HEK293T (cell line): ENCODE measurements around the gene CCL11.
A peak's percentile ranks its signal among the peaks of the same experiment; 100 is the strongest.
"Not testable (repeated sequence)": the region's sequence is repeated elsewhere in the genome, so short reads cannot be mapped to it uniquely, and the experiment has no call there.

Source experiments
- CTCF ChIA-PET: fragments of 350-600 bp; formaldehyde crosslinking; extraction: SDS; loops from one replicate; lab custom pipeline; 2021; ENCODE audit warnings: antibody characterized with exemption, inconsistent platforms; lab: Yijun Ruan, JAX
- POLR2A ChIA-PET: fragments of 350-600 bp; formaldehyde crosslinking; extraction: SDS; loops from one replicate; lab custom pipeline; 2020; ENCODE audit warnings: antibody characterized with exemption, inconsistent platforms; lab: Yijun Ruan, JAX
- DNase-seq: peaks from one replicate; pipeline ENCODE4 v3.0.0; 2012; ENCODE audit warnings: mixed read lengths; ENCODE audit errors: extremely low spot score
- ARNT ChIP-seq: fragments of 450-650 bp; IDR thresholded peaks from 2 replicates; pipeline ENCODE4 v1.6.1; 2017; ENCODE audit warnings: mild to moderate bottlenecking
- BHLHE40 ChIP-seq: fragments of 450-650 bp; IDR thresholded peaks from 2 replicates; pipeline ENCODE4 v1.6.1; 2016; ENCODE audit warnings: mild to moderate bottlenecking, moderate library complexity, borderline replicate concordance
- CTBP1 ChIP-seq: fragments of 450-650 bp; IDR thresholded peaks from 2 replicates; pipeline ENCODE4 v1.6.1; 2016; ENCODE audit warnings: borderline replicate concordance
- ELF4 ChIP-seq: fragments of 450-650 bp; IDR thresholded peaks from 2 replicates; pipeline ENCODE4 v1.6.1; 2017; ENCODE audit warnings: antibody characterized with exemption
- FOXA1 ChIP-seq: fragments of 450-650 bp; IDR thresholded peaks from 2 replicates; pipeline ENCODE4 v1.6.1; 2016; ENCODE audit warnings: mild to moderate bottlenecking
- FOXK2 ChIP-seq: fragments of 450-650 bp; IDR thresholded peaks from 2 replicates; pipeline ENCODE4 v1.6.1; 2016; ENCODE audit warnings: mild to moderate bottlenecking
- FOXM1 ChIP-seq: fragments of 450-650 bp; IDR thresholded peaks from 2 replicates; pipeline ENCODE4 v1.6.1; 2017; ENCODE audit warnings: mild to moderate bottlenecking, borderline replicate concordance
- HDGF ChIP-seq: fragments of 450-650 bp; IDR thresholded peaks from 2 replicates; pipeline ENCODE4 v1.6.1; 2017; ENCODE audit warnings: antibody characterized with exemption, borderline replicate concordance
- L3MBTL2 ChIP-seq: fragments of 450-650 bp; conservative IDR thresholded peaks from 2 replicates; pipeline ENCODE4 v1.6.1; 2016; ENCODE audit warnings: mild to moderate bottlenecking
- LEF1 ChIP-seq: fragments of 450-650 bp; IDR thresholded peaks from 2 replicates; pipeline ENCODE4 v1.6.1; 2017; ENCODE audit warnings: mild to moderate bottlenecking, borderline replicate concordance
- NFRKB ChIP-seq: fragments of 450-650 bp; IDR thresholded peaks from 2 replicates; pipeline ENCODE4 v1.6.1; 2016; ENCODE audit warnings: mild to moderate bottlenecking, moderate library complexity
- SP1 ChIP-seq: fragments of 450-650 bp; IDR thresholded peaks from 2 replicates; pipeline ENCODE4 v1.6.1; 2017
- SUZ12 ChIP-seq: fragments of 450-650 bp; IDR thresholded peaks from 2 replicates; pipeline ENCODE4 v1.6.1; 2016; ENCODE audit warnings: mild to moderate bottlenecking
- TARDBP ChIP-seq: fragments of 450-650 bp; IDR thresholded peaks from 2 replicates; pipeline ENCODE4 v1.6.1; 2016
- ZNF384 ChIP-seq: fragments of 450-650 bp; IDR thresholded peaks from 2 replicates; pipeline ENCODE4 v1.6.1; 2016
- TF ChIP-seq, protein P1 (sequence below): fragments of 450-650 bp; IDR thresholded peaks from 2 replicates; pipeline ENCODE4 v1.6.1; 2016

Gene CCL11

DNA sequence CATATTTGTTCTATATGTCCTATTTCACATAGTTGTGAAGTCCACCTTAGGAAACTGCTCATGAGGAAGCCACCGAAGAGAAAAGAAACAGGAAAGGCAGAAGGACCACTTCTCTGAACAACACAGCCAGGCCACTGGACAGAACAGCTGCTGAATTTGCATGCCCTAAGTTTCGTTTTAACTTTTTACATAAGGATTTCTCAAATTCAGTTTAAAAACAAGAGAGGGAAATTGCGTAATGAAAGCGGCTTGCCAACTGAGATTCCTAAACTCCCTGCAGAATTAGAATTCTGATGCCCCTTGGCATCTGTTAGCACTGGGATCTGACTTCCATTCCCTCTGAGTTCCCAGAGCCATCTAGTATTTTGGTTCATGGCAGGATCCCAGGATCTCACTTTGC, 28.7 kb downstream of the CCL11 start:
- ChIA-PET CTCF (no interaction called here), POLR2A (no interaction called here)
- no peak for TF ChIP-seq FOXK2
- TF ChIP-seq FOXM1 = no peak
- TF ChIP-seq SP1 = no peak
- TF ChIP-seq L3MBTL2 = no peak
- TF ChIP-seq SUZ12 = no peak
- TF ChIP-seq HDGF = no peak
- TF ChIP-seq FOXA1 = no peak
- TF ChIP-seq TARDBP = no peak
- TF ChIP-seq, protein P1, sequence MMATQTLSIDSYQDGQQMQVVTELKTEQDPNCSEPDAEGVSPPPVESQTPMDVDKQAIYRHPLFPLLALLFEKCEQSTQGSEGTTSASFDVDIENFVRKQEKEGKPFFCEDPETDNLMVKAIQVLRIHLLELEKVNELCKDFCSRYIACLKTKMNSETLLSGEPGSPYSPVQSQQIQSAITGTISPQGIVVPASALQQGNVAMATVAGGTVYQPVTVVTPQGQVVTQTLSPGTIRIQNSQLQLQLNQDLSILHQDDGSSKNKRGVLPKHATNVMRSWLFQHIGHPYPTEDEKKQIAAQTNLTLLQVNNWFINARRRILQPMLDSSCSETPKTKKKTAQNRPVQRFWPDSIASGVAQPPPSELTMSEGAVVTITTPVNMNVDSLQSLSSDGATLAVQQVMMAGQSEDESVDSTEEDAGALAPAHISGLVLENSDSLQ = no peak
- TF ChIP-seq ZNF384 = no peak
- TF ChIP-seq LEF1 = no peak
- no peak for TF ChIP-seq ARNT
- TF ChIP-seq ELF4 = no peak
- TF ChIP-seq BHLHE40 = no peak
- TF ChIP-seq CTBP1 = no peak
- no peak for TF ChIP-seq NFRKB
- no peak for DNase-seq

DNA sequence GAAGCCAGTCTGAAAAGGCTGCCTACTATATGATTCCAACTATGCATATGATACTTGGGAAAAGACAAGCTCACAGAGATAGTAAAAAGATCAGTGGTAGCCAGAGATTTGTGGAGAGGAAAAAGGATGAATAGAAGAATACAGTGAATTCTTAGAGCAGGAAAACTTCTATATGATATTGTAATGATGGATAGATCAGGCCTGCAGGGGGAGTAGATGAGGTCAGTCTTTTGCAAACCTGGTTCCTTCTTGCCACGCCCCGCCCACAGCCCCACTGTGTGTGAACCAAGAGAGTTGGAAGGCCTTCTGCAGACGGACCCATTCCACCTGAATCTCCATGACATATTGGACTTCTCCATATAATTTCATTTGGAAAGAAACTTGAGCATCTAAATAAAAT, 32.9 kb downstream of the CCL11 start:
- CTCF ChIA-PET = interaction anchor here (1.2 kb wide), 1 partner anchor 13 kb away, joined by 3 read pairs; no protein-coding TSS in a partner anchor
- peak; percentile 10 for DNase-seq
- POLR2A ChIA-PET = no interaction called here
- TF ChIP-seq FOXA1 = no peak
- no peak for TF ChIP-seq FOXK2
- TF ChIP-seq TARDBP = no peak
- no peak for TF ChIP-seq L3MBTL2
- TF ChIP-seq ELF4 = no peak
- TF ChIP-seq LEF1 = no peak
- TF ChIP-seq ARNT = no peak
- no peak for TF ChIP-seq SP1
- no peak for TF ChIP-seq FOXM1
- TF ChIP-seq SUZ12 = no peak
- no peak for TF ChIP-seq HDGF
- TF ChIP-seq ZNF384 = no peak
- TF ChIP-seq, protein P1 = no peak
- no peak for TF ChIP-seq NFRKB
- TF ChIP-seq BHLHE40 = no peak

DNA sequence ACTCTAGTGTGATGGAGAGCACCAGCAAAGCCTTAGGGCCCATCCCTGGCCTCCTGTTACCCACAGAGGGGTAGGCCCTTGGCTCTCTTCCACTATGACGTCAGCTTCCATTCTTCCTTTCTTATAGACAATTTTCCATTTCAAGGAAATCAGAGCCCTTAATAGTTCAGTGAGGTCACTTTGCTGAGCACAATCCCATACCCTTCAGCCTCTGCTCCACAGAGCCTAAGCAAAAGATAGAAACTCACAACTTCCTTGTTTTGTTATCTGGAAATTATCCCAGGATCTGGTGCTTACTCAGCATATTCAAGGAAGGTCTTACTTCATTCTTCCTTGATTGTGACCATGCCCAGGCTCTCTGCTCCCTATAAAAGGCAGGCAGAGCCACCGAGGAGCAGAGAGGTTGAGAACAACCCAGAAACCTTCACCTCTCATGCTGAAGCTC, 33.5 kb downstream of the CCL11 start, which contains the start of gene CCL8:
TSS of gene CCL8 (plus strand) at position 397 of the 445 bp plus-strand sequence. CDS start 67 bp downstream, outside the sequence.
- ChIA-PET POLR2A (no interaction called here), CTCF (no interaction called here)
- TF ChIP-seq CTBP1 = no peak
- DNase-seq = no peak

DNA sequence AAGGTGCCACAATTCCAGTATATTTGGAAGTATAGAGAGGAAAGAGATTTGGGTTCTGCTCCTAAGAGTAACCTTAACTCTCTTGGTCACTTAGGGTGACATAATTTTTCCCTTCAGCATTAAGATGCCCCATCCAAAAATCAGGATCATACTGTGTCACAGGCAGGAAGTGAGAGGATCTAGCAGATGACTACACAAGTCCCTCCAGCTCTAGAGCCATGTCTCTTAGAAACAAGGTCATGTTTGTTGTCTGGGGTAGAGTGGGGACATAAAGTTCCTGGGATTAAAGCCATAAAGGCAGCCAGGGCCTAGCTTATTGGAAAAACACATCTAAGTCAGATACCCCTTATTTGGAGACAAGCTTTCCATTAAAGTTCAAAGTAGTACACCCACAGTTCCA, 36.4 kb downstream of the CCL11 start:
- DNase-seq = no peak
- TF ChIP-seq FOXA1 (no peak), FOXK2 (no peak), TARDBP (no peak), SP1 (no peak), CTBP1 (no peak), LEF1 (no peak), ARNT (no peak), ZNF384 (no peak), HDGF (no peak), ELF4 (no peak), BHLHE40 (no peak), FOXM1 (no peak), NFRKB (no peak), SUZ12 (no peak), L3MBTL2 (no peak)
- TF ChIP-seq, protein P1 = no peak
- ChIA-PET CTCF (interaction anchor here (0.7 to 0.9 kb wide), 2 partner anchors 40 to 121 kb away, joined by 3 to 4 read pairs; no protein-coding TSS in a partner anchor), POLR2A (no interaction called here)

DNA sequence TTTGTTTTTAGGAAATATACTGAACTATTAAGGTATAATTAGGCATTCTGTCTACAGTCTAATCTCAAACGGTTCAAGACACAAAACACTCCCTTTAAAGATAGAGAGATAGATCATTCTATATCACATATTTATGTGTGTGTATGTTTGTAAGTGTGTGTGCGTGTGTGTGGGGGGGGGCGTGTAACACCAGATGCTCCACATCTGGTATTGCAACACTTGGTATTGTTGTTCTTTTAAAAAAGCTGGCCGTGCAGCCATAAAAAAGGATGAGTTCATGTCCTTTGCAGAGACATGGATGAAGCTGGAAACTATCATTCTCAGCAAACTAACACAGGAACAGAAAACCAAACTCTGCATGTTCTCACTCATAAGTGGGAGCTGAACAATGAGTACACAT, 42.0 kb downstream of the CCL11 start:
- CTCF ChIA-PET, POLR2A ChIA-PET, DNase-seq: not testable (repeated sequence)

DNA sequence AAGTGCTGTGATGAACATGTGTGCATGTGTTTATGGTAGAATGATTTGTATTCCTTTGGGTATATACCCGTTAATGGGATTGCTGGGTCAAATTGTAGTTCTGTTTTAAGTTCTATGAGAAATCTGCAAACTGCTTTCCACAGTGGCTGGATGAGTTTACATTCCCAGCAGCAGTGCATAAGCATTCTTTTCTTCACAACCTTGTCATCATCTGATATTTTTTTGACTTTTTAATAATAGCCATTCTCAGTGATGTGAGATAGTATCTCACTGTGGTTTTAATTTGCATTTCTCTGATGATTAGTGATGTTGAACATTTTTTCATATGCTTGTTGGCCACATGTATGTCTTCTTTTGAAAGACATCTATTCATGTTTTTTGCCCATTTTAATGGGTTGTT, 52.2 kb downstream of the CCL11 start:
- TF ChIP-seq LEF1 = no peak
- TF ChIP-seq ELF4 = no peak
- no peak for TF ChIP-seq SUZ12
- no peak for TF ChIP-seq HDGF
- TF ChIP-seq FOXA1 = no peak
- ChIA-PET POLR2A (no interaction called here), CTCF (no interaction called here)
- no peak for DNase-seq
